Glomerular visceral epithelial cell (primary cell): Measurements from ENCODE around the gene CDC42BPB.

ENCODE experiments used
- DNase-seq: peaks from one replicate; pipeline ENCODE4 v3.0.0-alpha.2; 2016; ENCODE audit errors: extremely low spot score

CDC42BPB gene

GRCh38 chr14:102914474-102915291, 142.7 kb downstream of the CDC42BPB start:
- DNase-seq, result no peak

GRCh38 chr14:102913341-102914211, 143.8 kb downstream of the CDC42BPB start:
- no peak for DNase-seq

- DNase-seq, result no peak
These were observed 145.2 kb downstream of the CDC42BPB start for GRCh38 chr14:102911991-102912761.

- no peak for DNase-seq
These were observed 145.8 kb downstream of the CDC42BPB start for GRCh38 chr14:102911541-102911951.

- no peak for DNase-seq
These were observed 146.9 kb downstream of the CDC42BPB start for GRCh38 chr14:102910442-102910841.

- DNase-seq, result no peak
These were observed 147.4 kb downstream of the CDC42BPB start for GRCh38 chr14:102909911-102910310.

GRCh38 chr14:102909462-102909861, 147.9 kb downstream of the CDC42BPB start:
- DNase-seq, result no peak

- DNase-seq, result no peak
These were observed 148.4 kb downstream of the CDC42BPB start for GRCh38 chr14:102908766-102909455.

GRCh38 chr14:102907980-102908730, 149.2 kb downstream of the CDC42BPB start:
- no peak for DNase-seq

- DNase-seq, result no peak
These were observed 150.0 kb downstream of the CDC42BPB start for GRCh38 chr14:102907303-102907844.

- DNase-seq, result no peak
These were observed 150.6 kb downstream of the CDC42BPB start for GRCh38 chr14:102906616-102907302.

- DNase-seq, result no peak
These were observed 151.9 kb downstream of the CDC42BPB start for GRCh38 chr14:102905116-102906108.

GRCh38 chr14:102903889-102904512, 153.3 kb downstream of the CDC42BPB start:
- no peak for DNase-seq

GRCh38 chr14:102903248-102903888, 154.0 kb downstream of the CDC42BPB start:
- DNase-seq, result no peak

GRCh38 chr14:102902523-102903247, 154.7 kb downstream of the CDC42BPB start:
- DNase-seq, result no peak

GRCh38 chr14:102902086-102902485, 155.3 kb downstream of the CDC42BPB start:
- DNase-seq, result no peak

- DNase-seq, result no peak
These were observed 155.7 kb downstream of the CDC42BPB start for GRCh38 chr14:102901633-102902032.
